ENCODE measurements around the gene SRGAP2C.
"Not testable (repeated sequence)": the region's sequence is repeated elsewhere in the genome, so short reads cannot be mapped to it uniquely, and the experiment has no call there.

Gene SRGAP2C

DNA sequence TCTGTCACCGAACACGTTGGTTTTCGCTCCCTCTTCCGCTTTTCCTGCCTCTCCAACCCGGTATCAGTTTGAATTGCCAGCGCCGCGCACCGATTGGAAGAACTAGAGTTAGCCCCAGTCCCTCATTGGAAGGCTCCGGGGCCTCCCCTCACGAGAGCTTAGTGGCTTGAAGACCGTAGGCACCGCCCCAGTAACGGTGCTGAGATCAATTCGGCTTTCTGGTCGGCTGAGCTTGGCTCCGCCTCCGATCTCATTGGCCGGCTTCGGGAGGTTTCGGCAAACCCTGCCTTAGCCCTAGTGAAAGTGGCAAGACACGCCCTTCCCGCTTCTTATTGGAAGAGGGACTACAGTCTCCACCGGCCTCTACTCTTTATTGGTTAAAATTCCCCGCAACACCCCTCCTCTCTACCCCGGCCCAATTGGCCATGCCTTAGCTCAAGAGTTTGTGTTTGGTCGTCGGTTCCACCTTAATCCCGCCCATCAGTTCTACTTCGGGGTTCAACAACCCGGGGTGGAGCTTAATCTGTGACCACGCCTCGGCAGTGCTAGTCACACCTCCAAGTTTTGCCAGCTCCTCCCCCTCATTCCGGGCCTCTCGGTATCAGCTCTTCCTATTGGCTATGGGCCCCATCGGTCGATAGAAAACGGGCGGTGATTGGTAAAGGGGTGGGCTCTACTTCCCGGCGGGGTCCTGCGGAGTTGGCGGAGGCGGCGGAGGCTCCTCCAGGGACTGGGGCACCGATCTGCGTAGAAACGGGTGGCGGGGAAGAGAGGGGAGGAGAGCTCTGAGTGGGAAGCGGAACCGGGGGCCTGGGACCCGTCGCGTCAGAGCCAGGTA lies at the start of gene SRGAP2C, which contains the start of gene FAM72B:
TSS of gene SRGAP2C (plus strand) at position 686 of the 838 bp plus-strand sequence. CDS start 2,472 bp downstream, outside the sequence.
TSS of gene FAM72B (minus strand) at position 51 of the 838 bp plus-strand sequence. CDS start 851 bp downstream, outside the sequence.
- DNase-seq (ENCODE audit: low read depth, low spot score) = peak; percentile 100

DNA sequence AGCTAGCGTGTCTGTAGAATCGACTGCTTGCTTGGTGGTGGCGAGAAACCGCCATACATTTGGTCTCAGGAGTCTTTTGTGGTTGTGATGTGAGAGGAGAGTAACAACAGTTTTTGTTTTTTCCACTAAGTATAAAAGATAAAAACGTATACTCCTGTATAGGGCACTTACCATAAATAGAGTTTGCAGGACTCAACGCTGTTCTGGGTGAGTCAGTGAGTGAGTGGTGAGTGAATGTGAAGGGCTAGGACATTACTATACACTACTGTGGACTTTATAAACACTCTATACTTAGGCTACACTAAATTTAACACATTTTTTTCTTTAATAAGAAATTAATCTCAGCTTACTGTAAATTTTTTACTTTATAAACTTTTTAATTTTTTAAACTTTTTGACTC lies 44.4 kb upstream of the SRGAP2C start:
- not testable (repeated sequence) for DNase-seq (ENCODE audit: low read depth, low spot score)

DNA sequence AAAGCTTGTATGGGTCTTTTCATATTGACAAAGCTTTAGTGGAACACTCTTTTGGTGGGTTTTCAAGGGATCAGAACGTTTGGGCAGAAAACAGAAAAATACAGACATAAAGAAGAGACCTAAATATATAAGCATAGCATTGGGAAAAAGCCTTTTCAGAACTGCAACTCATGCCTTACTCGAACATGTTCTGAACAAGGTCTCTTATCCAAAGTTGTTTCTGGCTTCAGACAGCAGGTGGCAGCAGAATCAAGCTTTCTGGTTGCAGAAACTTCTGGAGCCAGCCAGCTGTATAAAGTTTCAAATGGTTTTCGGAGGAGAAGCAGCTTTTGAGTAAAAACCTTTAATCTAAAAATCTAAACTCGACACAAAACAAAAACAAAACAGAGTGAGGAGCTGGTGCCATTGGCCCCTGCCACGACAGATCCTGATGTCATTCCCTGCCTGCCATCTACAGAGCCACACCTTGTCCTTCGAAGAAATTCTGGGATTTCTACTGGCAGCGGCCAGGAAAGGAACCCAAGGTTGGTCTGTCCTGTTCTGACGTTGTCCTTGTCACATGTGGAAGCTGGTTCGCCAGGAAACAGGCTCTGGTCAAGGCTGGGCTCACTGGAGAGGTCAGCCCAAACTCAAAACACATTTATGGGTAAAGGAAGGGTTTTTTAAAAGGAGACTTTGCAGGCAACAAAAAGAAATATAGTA lies 36.1 kb upstream of the SRGAP2C start:
- not testable (repeated sequence) for DNase-seq (ENCODE audit: low read depth, low spot score)

DNA sequence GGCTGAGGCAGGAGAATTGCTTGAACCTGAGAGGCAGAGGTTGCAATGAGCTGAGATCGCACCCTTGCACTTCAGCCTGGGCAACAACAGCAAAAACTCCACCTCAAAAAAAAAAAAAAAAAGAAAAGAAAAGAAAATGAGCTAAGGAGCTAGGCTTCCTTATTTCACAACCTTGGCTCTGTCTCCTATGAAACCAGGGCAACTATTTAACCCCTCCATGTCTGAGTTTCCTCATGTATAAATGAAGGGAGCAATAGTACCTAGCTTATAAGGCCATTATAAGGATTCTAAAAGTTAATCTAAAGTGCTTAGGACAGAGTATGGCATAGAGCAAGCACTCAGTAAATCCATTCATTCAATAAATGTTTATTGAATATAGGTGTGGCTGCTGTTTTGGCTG lies 33.5 kb upstream of the SRGAP2C start:
- not testable (repeated sequence) for DNase-seq (ENCODE audit: low read depth, low spot score)

DNA sequence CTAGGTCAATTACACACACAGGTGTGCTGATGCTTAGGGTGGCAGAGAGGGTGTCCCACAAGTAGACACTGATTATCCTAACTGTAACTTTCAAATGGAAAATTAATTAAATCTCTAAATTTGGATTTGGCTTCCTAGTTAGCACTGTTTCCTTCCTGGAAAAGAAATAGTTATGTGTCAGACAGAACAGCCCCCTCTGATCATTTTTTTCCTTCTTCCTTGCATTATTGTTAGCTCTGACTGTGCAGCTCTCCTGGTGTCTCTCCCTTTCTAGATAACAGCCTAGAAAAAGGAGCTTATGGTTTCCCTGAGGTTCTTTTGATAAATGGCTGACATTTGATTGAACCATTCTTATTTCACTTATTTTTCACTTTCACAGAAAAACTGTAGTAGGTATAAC lies 32.0 kb upstream of the SRGAP2C start:
- not testable (repeated sequence) for DNase-seq (ENCODE audit: low read depth, low spot score)

DNA sequence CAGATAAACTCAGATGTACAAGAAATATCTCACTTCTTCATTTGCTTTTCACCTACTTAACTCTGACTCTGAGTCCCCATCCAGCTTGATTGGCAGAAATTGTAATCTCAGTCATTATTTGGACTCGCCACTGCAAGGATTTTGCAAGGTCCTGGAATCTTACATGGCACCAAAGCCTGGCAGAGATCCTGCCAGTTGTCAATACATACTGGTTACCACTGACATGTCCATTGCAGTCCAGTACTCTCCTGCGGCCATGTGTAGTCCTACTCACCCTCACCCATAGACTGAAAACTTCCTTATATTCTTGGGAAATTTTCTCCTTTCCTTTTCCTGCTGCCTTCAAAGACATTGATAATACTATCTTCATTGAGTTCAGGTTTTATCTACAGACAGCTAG lies 30.0 kb upstream of the SRGAP2C start:
- DNase-seq (ENCODE audit: low read depth, low spot score) = not testable (repeated sequence)

DNA sequence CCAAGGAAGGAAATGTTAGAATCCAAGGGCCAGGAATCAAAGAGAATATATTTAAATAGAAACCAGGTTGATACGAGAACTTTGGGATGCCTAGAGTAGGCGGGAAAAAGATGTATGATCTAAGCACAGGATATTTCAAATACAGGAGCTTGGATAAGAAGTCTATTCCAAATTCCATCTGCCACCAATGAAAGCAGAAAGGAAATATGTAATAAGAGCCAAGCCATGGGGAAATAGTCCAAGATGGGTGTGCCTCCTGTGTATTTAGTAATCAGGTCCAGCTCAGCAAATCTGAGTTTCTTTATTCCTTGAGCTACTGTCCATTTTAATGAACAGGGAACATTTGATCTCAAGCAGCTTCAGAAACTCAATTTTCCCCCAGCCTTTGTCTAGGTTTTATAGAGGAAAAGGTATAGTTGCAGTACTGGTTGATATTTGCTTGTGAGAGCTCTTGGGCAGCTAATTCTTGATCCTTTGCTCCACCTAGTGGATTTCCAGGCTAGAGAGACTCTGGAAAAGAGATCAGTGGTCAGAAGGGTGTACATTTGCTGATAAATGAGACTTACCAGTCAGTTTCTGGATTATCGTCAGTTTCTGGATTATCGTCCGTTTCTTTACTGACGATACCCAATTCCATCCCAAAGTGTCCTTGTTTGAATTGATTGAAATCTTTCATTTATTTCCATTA lies 29.0 kb upstream of the SRGAP2C start:
- DNase-seq (ENCODE audit: low read depth, low spot score) = peak; percentile 1

DNA sequence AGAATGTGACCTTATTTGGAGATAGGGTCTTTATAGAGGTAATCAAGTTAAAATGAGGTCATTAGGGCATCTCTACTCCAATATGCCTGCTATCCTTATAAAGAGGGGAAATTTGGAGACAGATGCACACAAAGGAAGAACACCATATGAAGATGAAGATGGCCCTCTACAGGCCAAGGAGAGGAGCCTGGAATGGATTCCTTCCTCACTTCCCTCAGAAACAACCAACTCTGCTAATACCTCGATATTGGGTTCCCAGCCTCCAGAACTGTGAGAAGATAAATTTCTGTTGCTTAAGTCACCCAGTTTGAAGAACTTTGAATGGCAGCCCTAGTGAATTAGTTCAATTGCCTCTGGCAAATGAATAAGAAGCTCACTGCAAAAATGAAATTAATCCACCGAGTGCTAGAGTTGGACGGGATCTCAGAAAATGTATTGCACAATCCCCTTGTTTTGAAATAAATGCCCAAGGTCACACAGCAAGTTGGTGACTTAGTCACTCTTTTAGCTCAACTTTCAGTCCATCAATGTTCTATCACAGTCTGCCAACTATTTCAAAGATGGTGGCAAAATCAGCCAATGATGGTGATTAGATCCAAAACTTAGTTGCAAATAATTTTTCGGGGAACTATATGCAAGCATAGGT lies 27.7 kb upstream of the SRGAP2C start:
- DNase-seq (ENCODE audit: low read depth, low spot score) = not testable (repeated sequence)

DNA sequence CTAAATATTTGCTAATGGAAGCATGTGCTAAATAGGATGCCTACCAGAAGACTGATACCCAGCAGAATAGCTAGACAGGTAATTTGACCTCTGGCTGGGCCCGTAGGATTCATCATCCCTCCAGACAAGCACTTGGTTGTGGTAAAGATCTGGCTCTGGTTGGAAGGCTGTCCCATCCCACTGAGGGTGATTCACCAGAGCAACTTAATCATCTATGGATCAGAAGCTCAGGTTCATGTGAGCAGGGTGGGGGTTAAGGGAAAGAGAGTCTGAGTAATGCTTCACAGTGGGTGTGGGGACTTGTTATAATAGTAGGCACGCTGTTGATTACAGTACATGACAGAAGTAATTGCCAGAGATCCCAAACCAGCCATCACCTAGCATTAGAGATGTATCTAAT lies 27.2 kb upstream of the SRGAP2C start:
- DNase-seq (ENCODE audit: low read depth, low spot score) = not testable (repeated sequence)

DNA sequence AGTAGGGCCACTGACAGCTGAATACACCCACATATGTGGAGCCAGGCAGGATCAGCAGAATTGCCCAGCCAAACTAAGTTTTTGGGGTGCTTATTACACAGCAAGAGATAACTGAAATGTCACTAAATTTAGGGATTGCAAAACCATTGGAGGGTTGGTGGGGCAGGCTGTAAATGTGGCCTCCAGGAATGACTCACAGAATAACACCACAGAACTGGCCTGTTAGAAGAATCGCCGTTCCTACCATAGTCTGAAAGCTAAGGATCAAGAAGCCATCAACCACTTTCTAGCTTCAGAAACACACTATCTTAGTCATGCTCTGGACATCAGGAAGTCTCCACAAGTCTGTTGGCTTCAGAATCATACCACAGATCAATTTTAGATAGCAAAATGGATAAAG lies 24.7 kb upstream of the SRGAP2C start:
- peak; percentile 2 for DNase-seq (ENCODE audit: low read depth, low spot score)

DNA sequence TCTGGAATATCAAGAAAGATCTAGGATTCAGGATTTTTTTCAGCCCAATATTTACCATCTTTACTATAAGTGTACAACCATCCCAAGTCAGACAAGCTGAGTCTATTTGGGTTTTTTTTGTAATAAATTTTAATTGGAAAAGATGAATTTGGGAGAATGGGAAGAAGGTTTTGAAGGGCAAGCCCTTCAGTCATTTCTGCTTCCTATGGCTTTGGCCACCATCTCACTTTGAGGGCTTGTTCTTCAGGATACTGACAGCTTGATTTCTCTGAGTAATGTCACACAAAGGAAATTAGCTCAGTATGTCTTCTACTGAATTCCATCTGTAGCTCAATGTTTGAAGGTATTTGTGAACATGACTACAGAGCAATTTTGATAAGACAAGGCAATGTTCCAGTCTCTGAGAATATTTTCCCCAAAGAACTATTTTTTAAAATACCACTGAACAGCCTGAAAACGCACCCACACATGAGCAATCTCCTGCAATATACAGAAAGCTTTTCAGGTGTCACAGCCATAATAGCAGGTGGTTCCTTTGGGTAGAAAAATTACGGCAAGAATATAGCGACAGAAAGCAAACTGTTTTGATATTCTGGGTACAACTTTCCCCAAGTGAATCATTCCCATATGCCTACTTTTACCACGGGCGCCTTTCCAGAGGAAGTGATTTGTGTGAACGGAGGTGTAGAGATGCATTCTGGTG lies 23.4 kb upstream of the SRGAP2C start:
- DNase-seq (ENCODE audit: low read depth, low spot score) = not testable (repeated sequence)

DNA sequence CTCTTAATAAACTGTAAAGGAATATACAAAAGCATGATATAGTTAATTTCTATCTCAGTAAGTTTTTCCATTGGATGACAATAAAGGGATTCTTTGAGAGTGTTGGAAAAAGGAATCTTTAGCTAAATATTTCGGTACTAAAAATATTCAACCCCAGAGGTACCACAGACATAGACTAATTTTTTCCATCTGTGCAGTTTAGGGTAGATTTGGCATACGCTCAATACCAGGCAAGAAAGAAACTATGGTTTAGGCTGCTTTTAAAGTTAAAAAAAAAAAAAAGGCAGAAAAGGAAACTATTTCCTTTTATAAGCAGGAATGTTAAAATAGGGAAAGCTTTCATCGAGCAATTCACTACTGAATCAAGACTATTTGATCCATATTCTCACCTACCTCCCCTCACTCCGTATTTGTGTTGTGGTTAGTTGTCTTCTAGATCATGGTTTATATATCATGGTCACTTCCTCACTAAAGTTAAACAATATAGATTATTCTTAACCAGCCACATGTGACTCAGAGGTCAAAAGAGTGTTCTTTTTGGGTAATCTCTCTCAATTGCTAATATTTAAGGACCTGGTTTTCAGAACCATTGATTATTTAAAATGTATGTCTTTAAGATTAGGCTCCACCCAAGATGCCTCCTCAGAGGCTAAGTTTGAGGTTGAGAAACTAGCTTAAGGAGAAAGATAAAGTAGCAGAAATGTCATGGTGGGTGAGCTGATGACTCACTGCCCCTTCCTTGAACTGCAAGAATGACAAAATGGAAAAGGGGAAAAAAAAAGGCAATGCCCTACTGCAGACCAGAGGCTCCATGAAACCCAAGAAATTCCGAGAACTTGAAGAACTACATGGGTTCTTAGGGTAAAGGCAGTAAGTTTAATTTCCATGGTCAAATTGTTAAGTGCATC lies 20.7 kb upstream of the SRGAP2C start:
- peak; percentile 1 for DNase-seq (ENCODE audit: low read depth, low spot score)

DNA sequence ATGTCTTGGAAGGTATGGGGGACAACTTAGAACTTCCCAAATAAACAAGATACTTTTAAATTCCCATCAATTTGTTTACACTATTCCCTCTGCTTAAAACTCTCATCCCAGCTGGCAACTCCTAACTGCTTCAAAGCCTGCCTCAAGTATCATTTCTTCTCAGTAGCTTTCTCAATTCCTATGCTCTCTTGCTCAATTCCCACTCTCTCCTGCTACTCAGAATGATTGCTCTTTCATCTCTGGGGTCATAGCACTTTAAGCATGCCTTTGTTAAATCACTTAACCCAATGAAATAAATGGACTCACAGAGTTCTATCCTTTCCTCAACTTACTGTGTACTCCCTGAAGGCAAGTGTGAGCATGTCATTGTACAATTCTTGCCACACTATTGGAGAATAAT lies 19.5 kb upstream of the SRGAP2C start:
- not testable (repeated sequence) for DNase-seq (ENCODE audit: low read depth, low spot score)

DNA sequence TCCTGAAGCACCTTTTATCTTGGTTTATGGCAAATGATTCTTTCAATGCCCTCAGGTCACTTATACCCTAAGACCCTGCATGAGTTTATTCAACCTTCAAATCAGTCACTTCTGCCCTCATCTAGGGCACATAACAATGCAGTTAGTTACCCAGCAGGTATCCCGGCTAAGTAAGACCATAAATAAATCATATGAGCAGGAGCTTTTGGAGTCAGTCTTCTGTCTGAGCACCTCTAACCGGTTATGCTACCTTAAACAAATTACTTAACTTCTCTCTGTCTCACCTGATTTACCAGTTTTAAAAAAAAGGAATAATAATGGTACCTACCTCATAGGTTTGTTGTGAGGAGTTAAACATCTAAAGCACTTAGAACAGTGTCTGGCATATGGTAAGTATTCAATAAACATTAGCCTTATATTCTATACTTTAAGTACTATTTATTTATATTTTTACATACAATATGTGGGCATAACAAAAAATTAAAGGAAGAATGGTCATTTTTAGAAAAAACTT lies 17.5 kb upstream of the SRGAP2C start:
- not testable (repeated sequence) for DNase-seq (ENCODE audit: low read depth, low spot score)

DNA sequence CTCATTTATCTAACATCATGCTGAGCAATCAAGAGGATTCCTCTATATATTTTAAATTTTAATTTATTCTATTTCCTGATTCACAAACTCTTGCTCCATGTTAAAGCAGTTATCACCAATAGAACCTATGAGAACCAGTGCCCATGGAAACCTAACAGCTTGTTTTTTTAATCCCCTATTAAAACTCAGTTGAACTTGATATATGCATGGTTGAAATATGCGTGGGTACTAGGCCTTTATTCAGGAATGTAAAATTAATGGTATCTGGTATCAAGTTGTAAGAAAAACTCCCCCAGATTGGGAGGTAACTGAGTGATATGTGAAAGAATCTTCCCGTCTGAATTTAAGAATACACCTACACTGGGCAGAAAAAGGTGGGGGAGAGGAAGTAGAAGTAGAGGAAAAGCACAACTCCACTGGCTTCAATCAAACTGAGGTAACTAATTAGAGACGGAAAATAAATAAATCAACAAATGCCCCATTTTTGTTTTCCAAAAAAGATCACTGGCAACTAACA lies 16.6 kb upstream of the SRGAP2C start:
- not testable (repeated sequence) for DNase-seq (ENCODE audit: low read depth, low spot score)

DNA sequence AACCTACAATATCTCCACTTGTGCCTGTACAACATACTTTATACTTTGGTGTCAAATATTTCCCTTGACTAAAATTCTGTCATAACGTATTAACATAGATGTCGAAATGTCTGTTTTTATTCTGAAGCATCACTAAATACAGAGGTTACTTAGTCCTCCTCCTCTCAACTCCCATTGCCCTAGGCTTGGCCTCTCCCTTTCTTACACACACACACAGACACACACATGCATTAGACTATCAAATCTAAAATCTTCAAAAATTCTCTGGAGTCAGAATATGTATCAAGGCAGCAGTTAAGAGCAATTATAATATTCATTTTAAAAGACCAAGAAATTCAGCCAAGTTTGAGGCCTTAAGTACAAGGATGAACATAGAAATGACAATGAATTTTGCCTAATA lies 8.1 kb upstream of the SRGAP2C start:
- not testable (repeated sequence) for DNase-seq (ENCODE audit: low read depth, low spot score)

DNA sequence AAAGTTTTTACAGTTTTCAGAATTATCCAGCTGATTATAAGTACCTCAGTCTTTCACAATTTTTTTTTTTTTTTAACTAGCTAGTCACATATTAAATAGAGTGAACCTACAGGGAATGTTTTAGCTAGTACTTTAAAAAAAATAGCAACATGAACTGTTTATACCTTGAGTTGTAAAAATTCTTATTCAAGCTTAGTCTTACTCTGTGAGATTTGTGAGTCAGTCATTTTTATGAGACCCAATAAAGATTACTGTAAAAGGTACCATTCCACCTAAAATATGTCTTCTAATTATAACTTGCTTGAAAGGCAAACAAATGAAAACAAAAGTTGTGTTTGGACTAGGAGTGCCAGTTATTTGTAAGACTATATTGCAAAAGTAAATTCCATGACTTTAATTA lies 6.6 kb upstream of the SRGAP2C start:
- not testable (repeated sequence) for DNase-seq (ENCODE audit: low read depth, low spot score)

DNA sequence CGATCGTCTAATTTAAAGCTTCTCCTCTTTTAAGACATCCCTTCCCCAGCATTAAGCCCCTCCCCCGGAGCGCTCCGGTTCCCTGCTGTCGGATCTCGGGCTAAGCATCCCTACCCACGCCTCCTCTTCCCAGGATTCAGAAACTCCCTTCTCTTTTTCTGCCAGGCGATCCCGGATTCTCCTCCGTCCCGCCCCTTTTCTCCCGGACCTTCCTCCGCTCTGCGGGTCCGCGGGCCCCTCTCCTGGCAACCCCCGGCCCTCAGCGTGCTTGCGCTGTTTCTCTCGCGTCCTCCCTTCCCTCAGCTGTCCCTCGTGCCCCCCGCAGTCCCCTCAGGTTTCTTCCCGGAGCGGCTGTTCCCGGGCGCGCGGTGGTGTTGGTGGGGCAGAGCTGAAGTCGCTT lies 908 bp upstream of the SRGAP2C start:
- DNase-seq (ENCODE audit: low read depth, low spot score) = peak; percentile 31

DNA sequence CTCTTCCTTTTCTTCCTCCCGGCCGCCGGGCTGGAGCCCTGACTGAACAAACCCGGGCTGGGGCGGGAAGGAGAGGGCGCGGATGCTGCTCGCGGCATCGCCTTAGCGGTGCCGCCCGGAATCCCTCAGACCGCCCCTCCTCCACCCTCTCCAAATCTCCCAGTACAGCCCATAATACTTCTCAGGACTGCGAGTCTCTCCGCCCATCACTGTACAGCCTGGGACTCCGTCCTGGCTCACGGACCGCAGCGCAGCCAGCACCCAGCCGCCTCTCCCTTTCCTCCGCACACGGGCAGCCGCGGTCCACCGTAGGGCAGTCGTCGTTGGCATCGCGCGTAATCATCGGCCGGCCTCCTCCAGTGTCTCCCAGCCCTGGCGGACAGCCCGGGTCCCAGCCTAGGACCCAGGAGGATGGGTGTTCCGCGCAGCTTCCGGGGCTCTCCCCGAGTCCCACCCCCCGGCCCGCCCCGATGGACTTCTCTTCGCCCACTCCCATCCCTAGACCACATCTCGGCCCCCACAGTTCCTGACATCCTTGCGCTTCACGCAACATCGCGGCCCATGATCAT lies 449 bp downstream of the SRGAP2C start:
- DNase-seq (ENCODE audit: low read depth, low spot score) = not testable (repeated sequence)

Data from ELF-1 (cell line).